Type B pancreatic cell (in vitro differentiated cells): Measurements from ENCODE around the gene ALAD. TPM values are rescaled to one million over a fixed set of nuclear protein-coding genes. Genes with fewer than 3 reads are reported as not detected.
"Not testable (repeated sequence)": the region's sequence is repeated elsewhere in the genome, so short reads cannot be mapped to it uniquely, and the experiment has no call there.

Experiments used
- DNase-seq: peaks from one replicate; pipeline ENCODE4 v3.0.0; 2021; ENCODE audit warnings: mixed read lengths; ENCODE audit not compliant: unreplicated experiment; ENCODE audit errors: extremely low spot score
- H3K27ac Mint-ChIP-seq: 2 replicates; pipeline ENCODE4 v1.8.0; 2021; ENCODE audit warnings: mild to moderate bottlenecking, mixed read lengths
- H3K27me3 Mint-ChIP-seq: 2 replicates; pipeline ENCODE4 v1.8.0; 2021; ENCODE audit warnings: mixed read lengths
- H3K36me3 Mint-ChIP-seq: 2 replicates; pipeline ENCODE4 v1.8.0; 2021; ENCODE audit warnings: mixed read lengths
- H3K4me1 Mint-ChIP-seq: one replicate; pipeline ENCODE4 v1.8.0; 2021; ENCODE audit warnings: mixed read lengths; ENCODE audit not compliant: unreplicated experiment
- H3K4me3 Mint-ChIP-seq: 2 replicates; pipeline ENCODE4 v1.8.0; 2021; ENCODE audit warnings: mild to moderate bottlenecking, mixed read lengths
- H3K9me3 Mint-ChIP-seq: 2 replicates; pipeline ENCODE4 v1.8.0; 2021; ENCODE audit warnings: mixed read lengths
- CTCF ChIP-seq: fragments of 200-600 bp; sonication (generic); conservative IDR thresholded peaks from 2 replicates; pipeline ENCODE4 v1.5.0; 2021; ENCODE audit warnings: antibody characterized with exemption, mild to moderate bottlenecking
- total RNA-seq: library from RNA; stranded (reverse); gene quantifications from 2 replicates; pipeline ENCODE4 v1.2.1, GENCODE V29; 2021; ENCODE audit warnings: low replicate concordance

Gene ALAD
- total RNA-seq, 1 donor from 2014 or later, result 41.4 TPM

- H3K4me3 Mint-ChIP-seq, result no peak overlapping the region
- H3K4me1 Mint-ChIP-seq, result no peaks in the 10 kb centered on the region
- H3K27me3 Mint-ChIP-seq, result no peaks in the 10 kb centered on the region
- no peak for TF ChIP-seq CTCF
- H3K36me3 Mint-ChIP-seq, result peaks cover 10% of the 10 kb centered on the region
- no peak for DNase-seq
- no peak overlapping the region for H3K27ac Mint-ChIP-seq
- H3K9me3 Mint-ChIP-seq, result no peaks in the 10 kb centered on the region
Observed at GRCh38 chr9:113369855-113370140, 31.3 kb downstream of the ALAD start.

GRCh38 chr9:113368982-113369854 is 31.9 kb downstream of the ALAD start:
- Mint-ChIP-seq H3K9me3 (no peaks in the 10 kb centered on the region), H3K4me3 (no peak overlapping the region), H3K36me3 (peaks cover 6% of the 10 kb centered on the region), H3K27me3 (no peaks in the 10 kb centered on the region), H3K27ac (no peak overlapping the region), H3K4me1 (no peaks in the 10 kb centered on the region)
- no peak for TF ChIP-seq CTCF
- DNase-seq, result no peak

- no peak for DNase-seq
- peaks cover 6% of the 10 kb centered on the region for H3K36me3 Mint-ChIP-seq
- no peak overlapping the region for H3K27ac Mint-ChIP-seq
- TF ChIP-seq CTCF, result no peak
- H3K27me3 Mint-ChIP-seq, result no peaks in the 10 kb centered on the region
- H3K4me1 Mint-ChIP-seq, result no peaks in the 10 kb centered on the region
- H3K9me3 Mint-ChIP-seq, result no peaks in the 10 kb centered on the region
- H3K4me3 Mint-ChIP-seq, result no peak overlapping the region
Observed at GRCh38 chr9:113368348-113368981, 32.6 kb downstream of the ALAD start.

GRCh38 chr9:113365652-113366051 is 35.4 kb downstream of the ALAD start:
- not testable (repeated sequence) for H3K36me3 Mint-ChIP-seq, H3K4me3 Mint-ChIP-seq, H3K9me3 Mint-ChIP-seq, H3K4me1 Mint-ChIP-seq, H3K27ac Mint-ChIP-seq, H3K27me3 Mint-ChIP-seq, DNase-seq

GRCh38 chr9:113364951-113365350 is 36.1 kb downstream of the ALAD start:
- Mint-ChIP-seq H3K27me3 (no peaks in the 10 kb centered on the region), H3K36me3 (peaks cover 3% of the 10 kb centered on the region), H3K4me3 (no peak overlapping the region), H3K4me1 (peaks cover 7% of the 10 kb centered on the region), H3K9me3 (no peaks in the 10 kb centered on the region), H3K27ac (no peak overlapping the region)
- no peak for TF ChIP-seq CTCF
- DNase-seq, result no peak

- Mint-ChIP-seq H3K9me3 (no peaks in the 10 kb centered on the region), H3K4me3 (no peak overlapping the region), H3K27ac (no peak overlapping the region)
Observed at GRCh38 chr9:113363336-113363735, 37.7 kb downstream of the ALAD start.

More at GRCh38 chr9:113363336-113363735, 37.7 kb downstream of the ALAD start:
- Mint-ChIP-seq H3K36me3 (no peaks in the 10 kb centered on the region), H3K4me1 (peaks cover 7% of the 10 kb centered on the region), H3K27me3 (no peaks in the 10 kb centered on the region)
- DNase-seq, result no peak
- TF ChIP-seq CTCF, result no peak
